Urothelium cell line (cell line): ENCODE measurements around the gene CHPT1.
A peak's percentile ranks its signal among the peaks of the same experiment; 100 is the strongest.
"Not testable (repeated sequence)": the region's sequence is repeated elsewhere in the genome, so short reads cannot be mapped to it uniquely, and the experiment has no call there.

Experiments used
- DNase-seq: peaks from one replicate; pipeline ENCODE4 v3.0.0; 2011; ENCODE audit warnings: low spot score, mixed read lengths
- FAIRE-seq: peaks from 2 replicates; lab custom pipeline; 2011; peaks lifted over from hg19 to GRCh38; lab: Jason Lieb, UNC

Gene CHPT1

GRCh38 chr12:101681627-101682026, 15.8 kb upstream of the CHPT1 start:
- not testable (repeated sequence) for DNase-seq, FAIRE-seq

GRCh38 chr12:101685092-101685491, 12.3 kb upstream of the CHPT1 start:
- DNase-seq (no peak), FAIRE-seq (no peak)

- FAIRE-seq: no peak
- no peak for DNase-seq
Measured at GRCh38 chr12:101686176-101686575, 11.3 kb upstream of the CHPT1 start.

GRCh38 chr12:101690544-101691098, 6.8 kb upstream of the CHPT1 start:
- FAIRE-seq (no peak), DNase-seq (no peak)

- FAIRE-seq (no peak), DNase-seq (no peak)
Measured at GRCh38 chr12:101691503-101692096, 5.8 kb upstream of the CHPT1 start.

- FAIRE-seq: no peak
- no peak for DNase-seq
Measured at GRCh38 chr12:101694297-101694848, 3.1 kb upstream of the CHPT1 start.

- DNase-seq (no peak), FAIRE-seq (no peak)
Measured at GRCh38 chr12:101694986-101695385, 2.5 kb upstream of the CHPT1 start.

GRCh38 chr12:101695706-101696105, 1.7 kb upstream of the CHPT1 start:
- no peak for DNase-seq
- no peak for FAIRE-seq

GRCh38 chr12:101696251-101697196, 916 bp upstream of the CHPT1 start:
- FAIRE-seq (no peak), DNase-seq (no peak)

- DNase-seq (peak; percentile 12), FAIRE-seq (no peak)
Measured at GRCh38 chr12:101697930-101698799, 725 bp downstream of the CHPT1 start.

- DNase-seq (peak; percentile 5), FAIRE-seq (no peak)
Measured at GRCh38 chr12:101698800-101699347, 1.4 kb downstream of the CHPT1 start.

GRCh38 chr12:101700299-101700820, 2.9 kb downstream of the CHPT1 start:
- FAIRE-seq (no peak), DNase-seq (no peak)

- DNase-seq (no peak), FAIRE-seq (no peak)
Measured at GRCh38 chr12:101703487-101703886, 6.0 kb downstream of the CHPT1 start.

GRCh38 chr12:101706403-101706802, 9.0 kb downstream of the CHPT1 start:
- DNase-seq: no peak
- no peak for FAIRE-seq

- DNase-seq: no peak
- no peak for FAIRE-seq
Measured at GRCh38 chr12:101707131-101707782, 9.8 kb downstream of the CHPT1 start.

- DNase-seq (no peak), FAIRE-seq (no peak)
Measured at GRCh38 chr12:101710288-101710687, 12.8 kb downstream of the CHPT1 start.

- DNase-seq: no peak
- FAIRE-seq: no peak
Measured at GRCh38 chr12:101713059-101713682, 15.7 kb downstream of the CHPT1 start.

GRCh38 chr12:101713930-101714329, 16.5 kb downstream of the CHPT1 start:
- DNase-seq (no peak), FAIRE-seq (no peak)

- FAIRE-seq: no peak
Measured at GRCh38 chr12:101714877-101715444, 17.5 kb downstream of the CHPT1 start.

More at GRCh38 chr12:101714877-101715444, 17.5 kb downstream of the CHPT1 start:
- DNase-seq: no peak
